ENCODE measurements around the gene GFAP.

Gene GFAP

GRCh38 chr17:44934745-44935105 is 19.4 kb upstream of the GFAP start:
- TF ChIP-seq CTCF (IDR thresholded peaks at IDR 0.05) = no peak

GRCh38 chr17:44933824-44934744 is 18.8 kb upstream of the GFAP start:
- TF ChIP-seq CTCF (IDR thresholded peaks at IDR 0.05) = no peak

GRCh38 chr17:44932787-44933097 is 17.4 kb upstream of the GFAP start:
- no peak for TF ChIP-seq CTCF (IDR thresholded peaks at IDR 0.05)

- no peak for TF ChIP-seq CTCF (IDR thresholded peaks at IDR 0.05)
Measured at GRCh38 chr17:44932096-44932786, 16.9 kb upstream of the GFAP start.

GRCh38 chr17:44931376-44931775 is 16.1 kb upstream of the GFAP start:
- TF ChIP-seq CTCF (IDR thresholded peaks at IDR 0.05) = no peak

- no peak for TF ChIP-seq CTCF (IDR thresholded peaks at IDR 0.05)
Measured at GRCh38 chr17:44930667-44931066, 15.4 kb upstream of the GFAP start.

GRCh38 chr17:44928950-44929720 is 13.8 kb upstream of the GFAP start:
- no peak for TF ChIP-seq CTCF (IDR thresholded peaks at IDR 0.05)

Measured in LNCAP (cell line).